H9 (cell line): ENCODE measurements around the gene IFT80. TPM values are rescaled to one million over a fixed set of nuclear protein-coding genes. Genes with fewer than 3 reads are reported as not detected.

Experiments used
- DNase-seq: peaks from one replicate; pipeline ENCODE4 v3.0.0-alpha.2; 2017
- H2AFZ ChIP-seq: one replicate; pipeline ENCODE4 v1.6.1; 2013; ENCODE audit warnings: mild to moderate bottlenecking, low read length, control low read depth, moderate library complexity
- H2AK5ac ChIP-seq: 2 replicates; pipeline ENCODE4 v1.6.1; 2013; ENCODE audit warnings: low read length, control low read depth, mixed read lengths; ENCODE audit not compliant: insufficient read length
- H2BK120ac ChIP-seq: one replicate; pipeline ENCODE4 v1.6.1; 2013; ENCODE audit warnings: low read depth, mild to moderate bottlenecking, low read length, control low read depth, inconsistent platforms; ENCODE audit not compliant: poor library complexity, severe bottlenecking
- H2BK12ac ChIP-seq: 2 replicates; pipeline ENCODE4 v1.6.1; 2013; ENCODE audit warnings: low read length, control low read depth, mixed read lengths, low read depth; ENCODE audit not compliant: insufficient read length
- H2BK15ac ChIP-seq: 2 replicates; pipeline ENCODE4 v1.6.1; 2013; ENCODE audit warnings: low read depth, low read length, control low read depth
- H2BK20ac ChIP-seq: one replicate; pipeline ENCODE4 v1.6.1; 2013; ENCODE audit warnings: low read depth, mild to moderate bottlenecking, low read length, control low read depth, inconsistent platforms; ENCODE audit not compliant: poor library complexity, severe bottlenecking
- H2BK5ac ChIP-seq: 2 replicates; pipeline ENCODE4 v1.6.1; 2013; ENCODE audit warnings: low read length, control low read depth, mixed read lengths; ENCODE audit not compliant: insufficient read length
- H3K14ac ChIP-seq: 2 replicates; pipeline ENCODE4 v1.6.1; 2013; ENCODE audit warnings: low read length, control low read depth; ENCODE audit not compliant: insufficient read depth
- H3K18ac ChIP-seq: 2 replicates; pipeline ENCODE4 v1.6.1; 2013; ENCODE audit warnings: low read depth, mild to moderate bottlenecking, mixed read lengths, low read length, control low read depth; ENCODE audit not compliant: insufficient read length
- H3K23ac ChIP-seq: 2 replicates; pipeline ENCODE4 v1.6.1; 2013; ENCODE audit warnings: low read length, control low read depth, mixed read lengths, low read depth; ENCODE audit not compliant: insufficient read length
- H3K23me2 ChIP-seq: 2 replicates; pipeline ENCODE4 v1.6.1; 2013; ENCODE audit warnings: low read depth, mild to moderate bottlenecking, mixed read lengths, low read length, control low read depth; ENCODE audit not compliant: insufficient read length, poor library complexity, severe bottlenecking
- H3K27ac ChIP-seq: 2 replicates; pipeline ENCODE4 v1.5.1; 2013; ENCODE audit warnings: low read length, control low read depth, mixed read lengths, low read depth; ENCODE audit not compliant: insufficient read length
- H3K27me3 ChIP-seq: 2 replicates; pipeline ENCODE4 v1.6.1; 2013; ENCODE audit warnings: low read length, control low read depth, inconsistent platforms; ENCODE audit not compliant: insufficient read depth
- H3K4ac ChIP-seq: 2 replicates; pipeline ENCODE4 v1.6.1; 2013; ENCODE audit warnings: low read depth, mild to moderate bottlenecking, control low read depth, inconsistent platforms, low read length, moderate library complexity
- H3K4me1 ChIP-seq: 2 replicates; pipeline ENCODE4 v1.6.1; 2013; ENCODE audit warnings: low read length, control low read depth, inconsistent platforms; ENCODE audit not compliant: insufficient read depth
- H3K4me2 ChIP-seq: 2 replicates; pipeline ENCODE4 v1.6.1; 2013; ENCODE audit warnings: low read length, control low read depth, mixed read lengths; ENCODE audit not compliant: insufficient read length, insufficient read depth
- H3K56ac ChIP-seq: 2 replicates; pipeline ENCODE4 v1.6.1; 2013; ENCODE audit warnings: low read depth, mild to moderate bottlenecking, mixed read lengths, low read length, control low read depth; ENCODE audit not compliant: insufficient read length
- H3K79me1 ChIP-seq: 2 replicates; pipeline ENCODE4 v1.6.1; 2013; ENCODE audit warnings: low read depth, mild to moderate bottlenecking, moderate library complexity, low read length, control low read depth, inconsistent platforms; ENCODE audit not compliant: insufficient read depth, poor library complexity, severe bottlenecking
- H3K79me2 ChIP-seq: 2 replicates; pipeline ENCODE4 v1.6.1; 2013; ENCODE audit warnings: low read length, control low read depth, inconsistent platforms; ENCODE audit not compliant: insufficient read depth
- H3K9ac ChIP-seq: 2 replicates; pipeline ENCODE4 v1.6.1; 2013; ENCODE audit warnings: low read length, control low read depth, mixed read lengths; ENCODE audit not compliant: insufficient read length; ENCODE audit errors: extremely low read depth
- H3K9me3 ChIP-seq: one replicate; pipeline ENCODE4 v1.6.1; 2013; ENCODE audit warnings: low read depth, low read length, inconsistent platforms; ENCODE audit not compliant: control insufficient read depth
- H3T11ph ChIP-seq: one replicate; pipeline ENCODE4 v1.6.1; 2013; ENCODE audit warnings: mild to moderate bottlenecking, low read length, control low read depth, inconsistent platforms
- H4K20me1 ChIP-seq: one replicate; pipeline ENCODE4 v1.6.1; 2013; ENCODE audit not compliant: control insufficient read depth, insufficient read length, insufficient read depth
- H4K5ac ChIP-seq: 2 replicates; pipeline ENCODE4 v1.6.1; 2013; ENCODE audit warnings: low read depth, mild to moderate bottlenecking, mixed read lengths, low read length, control low read depth; ENCODE audit not compliant: insufficient read length
- H4K8ac ChIP-seq: replicated peaks from 2 replicates; pipeline ENCODE4 v1.6.1; 2013; ENCODE audit warnings: low read length, control low read depth, mixed read lengths, low read depth; ENCODE audit not compliant: insufficient read length
- H4K91ac ChIP-seq: 2 replicates; pipeline ENCODE4 v1.6.1; 2013; ENCODE audit warnings: low read depth, mild to moderate bottlenecking, moderate library complexity, mixed read lengths, low read length, control low read depth; ENCODE audit not compliant: insufficient read length
- H3K27ac Mint-ChIP-seq, 3 experiments: 2 replicates in 2 of 3; 3 replicates in 1 of 3; pipeline ENCODE4 v1.8.0; 2020 to 2021; ENCODE audit warnings: mixed read lengths in 3 of 3, mild to moderate bottlenecking in 1 of 3, moderate library complexity in 1 of 3
- H3K27me3 Mint-ChIP-seq: 2 replicates; pipeline ENCODE4 v1.8.0; 2021; ENCODE audit warnings: low read depth, mild to moderate bottlenecking, moderate library complexity, mixed read lengths
- H3K36me3 Mint-ChIP-seq, 3 experiments: 2 replicates in 2 of 3; 3 replicates in 1 of 3; pipeline ENCODE4 v1.8.0; 2020 to 2021; ENCODE audit warnings: low read depth in 3 of 3, mixed read lengths in 3 of 3; ENCODE audit not compliant: insufficient read depth in 1 of 3
- H3K4me1 Mint-ChIP-seq, 2 experiments: 2 replicates each; pipeline ENCODE4 v1.8.0; 2020; ENCODE audit warnings: mixed read lengths in 2 of 2
- H3K4me3 Mint-ChIP-seq, 2 experiments: 2 replicates in 1 of 2; 3 replicates in 1 of 2; pipeline ENCODE4 v1.8.0; 2020 to 2021; ENCODE audit warnings: mild to moderate bottlenecking in 2 of 2, mixed read lengths in 2 of 2, moderate library complexity in 1 of 2
- H3K9me3 Mint-ChIP-seq, 2 experiments: 2 replicates in 1 of 2; 3 replicates in 1 of 2; pipeline ENCODE4 v1.8.0; 2020; ENCODE audit warnings: mild to moderate bottlenecking in 2 of 2, mixed read lengths in 2 of 2, moderate library complexity in 1 of 2
- CTCF ChIP-seq: fragments of 200-600 bp; sonication (generic); conservative IDR thresholded peaks from 3 replicates; pipeline ENCODE4 v1.8.0; 2021; ENCODE audit warnings: antibody characterized with exemption, mild to moderate bottlenecking
- WGBS: extraction: QIAGEN DNeasy Blood & Tissue Kit; methylation state at CpG from one replicate; pipeline ENCODE4 v1.1.7; 2013; ENCODE audit warnings: missing lambda C conversion rate, low lambda C conversion rate, mixed read lengths; ENCODE audit not compliant: insufficient read length; ENCODE audit errors: extremely low coverage; 5-methylcytosine and 5-hydroxymethylcytosine counted together
- total RNA-seq: library from RNA; stranded (reverse); gene quantifications from 2 replicates; pipeline ENCODE4 v1.2.1, GENCODE V29; 2021

The IFT80 gene
- total RNA-seq, 1 experiment from 2014 or later = 29.0 TPM

GRCh38 chr3:160213191-160213590, 185.8 kb downstream of the IFT80 start:
- no CpG with 5 or more reads among the region's 1 CpG for WGBS
- Histone ChIP-seq H3K27me3 (no peaks in the 10 kb centered on the region), H3K79me2 (no peaks in the 10 kb centered on the region), H2BK15ac (no peak overlapping the region), H3K79me1 (no peaks in the 10 kb centered on the region), H4K8ac (no peak overlapping the region), H3K9ac (no peak overlapping the region), H3K4ac (no peak overlapping the region), H2BK120ac (no peak overlapping the region), H4K20me1 (no peaks in the 10 kb centered on the region), H2BK5ac (no peak overlapping the region), H3K4me2 (no peak overlapping the region), H3K27ac (no peak overlapping the region), H3K18ac (no peak overlapping the region), H4K91ac (no peak overlapping the region), H3K23ac (no peak overlapping the region), H3K56ac (no peak overlapping the region), H2BK20ac (no peak overlapping the region), H3K4me1 (no peaks in the 10 kb centered on the region; the same call in 1 of the 2 replicates), H3K14ac (no peak overlapping the region), H2AFZ (no peak overlapping the region), H4K5ac (no peak overlapping the region), H2AK5ac (no peak overlapping the region), H2BK12ac (no peak overlapping the region), H3K23me2 (no peaks in the 10 kb centered on the region), H3K9me3 (no peaks in the 10 kb centered on the region), H3T11ph (no peak overlapping the region)
- Mint-ChIP-seq H3K9me3 (no peaks in the 10 kb centered on the region), H3K27ac (no peak overlapping the region), H3K4me1 (peaks cover 11 to 12% of the 10 kb centered on the region in 2 experiments), H3K27me3 (peaks cover 1% of the 10 kb centered on the region), H3K36me3 (no peaks in the 10 kb centered on the region), H3K4me3 (no peak overlapping the region)
- no peak for TF ChIP-seq CTCF
- DNase-seq = no peak
